GM19397 (cell line): ENCODE data around the gene CD1C.
"Not testable (repeated sequence)": the region's sequence is repeated elsewhere in the genome, so short reads cannot be mapped to it uniquely, and the experiment has no call there.

Experiments
- ATAC-seq: cut with Tn5 transposase; IDR thresholded peaks from one replicate; pipeline ENCODE4 v1.9.1; 2021; ENCODE audit warnings: mild to moderate bottlenecking, moderate library complexity; ENCODE audit not compliant: unreplicated experiment

The CD1C gene

GRCh38 chr1:158289811-158290210, at the start of gene CD1C:
CD1C (plus strand) TSS chr1:158289923; CDS start chr1:158290065, 142 bp downstream.
- no peak for ATAC-seq

GRCh38 chr1:158246650-158247049, 43.1 kb upstream of the CD1C start:
- ATAC-seq: no peak

GRCh38 chr1:158248118-158248517, 41.6 kb upstream of the CD1C start:
- no peak for ATAC-seq

GRCh38 chr1:158248771-158249170, 41.0 kb upstream of the CD1C start:
- no peak for ATAC-seq

GRCh38 chr1:158249646-158250045, 40.1 kb upstream of the CD1C start:
- no peak for ATAC-seq

GRCh38 chr1:158251163-158251562, 38.6 kb upstream of the CD1C start:
- ATAC-seq: no peak

- ATAC-seq: no peak
Measured at GRCh38 chr1:158255656-158256055, 34.1 kb upstream of the CD1C start.

GRCh38 chr1:158256747-158257146, 33.0 kb upstream of the CD1C start:
- ATAC-seq: not testable (repeated sequence)

- ATAC-seq: no peak
Measured at GRCh38 chr1:158257888-158258287, 31.8 kb upstream of the CD1C start.

- no peak for ATAC-seq
Measured at GRCh38 chr1:158259117-158259516, 30.6 kb upstream of the CD1C start.

- ATAC-seq: no peak
Measured at GRCh38 chr1:158272681-158273080, 17.0 kb upstream of the CD1C start.

GRCh38 chr1:158274797-158275196, 14.9 kb upstream of the CD1C start:
- peak; percentile 82 for ATAC-seq

- not testable (repeated sequence) for ATAC-seq
Measured at GRCh38 chr1:158282421-158282820, 7.3 kb upstream of the CD1C start.

GRCh38 chr1:158283965-158284364, 5.8 kb upstream of the CD1C start:
- peak; percentile 47 for ATAC-seq

- peak; percentile 68 for ATAC-seq
Measured at GRCh38 chr1:158285756-158286241, 3.9 kb upstream of the CD1C start.

GRCh38 chr1:158286487-158286886, 3.2 kb upstream of the CD1C start:
- no peak for ATAC-seq

GRCh38 chr1:158286941-158287346, 2.8 kb upstream of the CD1C start:
- ATAC-seq: no peak

- no peak for ATAC-seq
Measured at GRCh38 chr1:158290321-158290844, 660 bp downstream of the CD1C start.

- no peak for ATAC-seq
Measured at GRCh38 chr1:158295791-158296190, 6.1 kb downstream of the CD1C start.

- no peak for ATAC-seq
Measured at GRCh38 chr1:158310623-158311022, 20.9 kb downstream of the CD1C start.

GRCh38 chr1:158311066-158311465, 21.3 kb downstream of the CD1C start:
- ATAC-seq: no peak

- no peak for ATAC-seq
Measured at GRCh38 chr1:158323866-158324265, 34.1 kb downstream of the CD1C start.

- no peak for ATAC-seq
Measured at GRCh38 chr1:158324395-158324794, 34.7 kb downstream of the CD1C start.
